ENCODE measurements around the gene SAMSN1.

DNA sequence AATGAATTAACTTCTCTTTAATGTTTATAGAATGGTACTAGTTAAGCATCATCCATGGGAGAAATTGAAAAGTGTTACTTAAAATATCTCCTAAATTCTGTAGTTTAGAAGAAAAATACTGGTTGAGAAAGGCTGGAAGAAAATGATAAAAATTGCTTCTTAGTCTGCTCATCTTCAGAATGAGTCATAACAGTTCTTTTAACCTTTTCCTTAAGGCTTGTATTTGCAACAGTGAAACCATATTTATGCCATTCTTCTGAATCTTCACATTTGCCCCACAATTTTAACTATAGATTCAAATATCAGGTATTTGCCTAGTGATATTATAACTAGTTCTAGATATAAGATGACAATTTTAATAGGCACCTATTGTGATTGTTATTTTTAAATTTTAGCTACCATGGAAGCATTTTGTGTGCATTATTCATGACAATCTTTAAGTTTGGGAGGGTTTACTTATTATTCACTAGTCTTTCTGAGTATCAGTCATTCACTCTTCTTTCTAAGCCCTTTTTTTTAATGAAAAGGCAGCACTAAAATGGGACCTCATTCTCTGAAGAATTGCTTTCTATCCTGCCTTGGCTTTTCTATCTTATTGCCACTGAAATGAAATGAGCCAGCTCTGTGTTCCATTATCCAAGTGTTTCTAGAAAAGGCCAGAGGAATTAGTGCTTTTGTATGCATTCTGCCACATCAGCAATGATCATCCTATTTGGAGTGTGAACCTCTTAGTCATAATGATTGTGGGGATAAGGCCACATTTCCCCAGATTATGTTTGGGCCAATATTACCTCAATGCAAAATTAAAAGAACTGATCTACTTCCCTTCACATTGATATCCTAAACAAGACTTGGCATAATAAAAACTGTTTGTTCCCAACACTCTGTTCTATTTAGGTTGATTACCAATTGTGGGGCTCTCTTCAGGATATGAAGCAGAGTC is 58.4 kb downstream of the SAMSN1 start:
- TF ChIP-seq CTCF (IDR thresholded peaks at IDR 0.05) (no peak), POLR2A (IDR thresholded peaks at IDR 0.05) (no peak)

All from suprapubic skin (tissue), 3 donors.